Bronchial epithelial cell (primary cell): Measurements from ENCODE around the gene BOK. TPM values are rescaled to one million over a fixed set of nuclear protein-coding genes. Genes with fewer than 3 reads are reported as not detected.

Source experiments
- DNase-seq: peaks from one replicate; pipeline ENCODE4 v3.0.0-alpha.2; 2010; ENCODE audit warnings: low read depth
- FAIRE-seq: peaks from 2 replicates; lab custom pipeline; 2011; peaks lifted over from hg19 to GRCh38; lab: Jason Lieb, UNC
- H3K27me3 ChIP-seq: 2 replicates; pipeline ENCODE4 v1.5.1; 2011; ENCODE audit warnings: low read length; ENCODE audit not compliant: control insufficient read depth, insufficient read depth
- H3K36me3 ChIP-seq: 2 replicates; pipeline ENCODE4 v1.5.1; 2011; ENCODE audit warnings: low read length; ENCODE audit not compliant: control insufficient read depth, insufficient read depth
- H3K4me3 ChIP-seq: 2 replicates; pipeline ENCODE4 v1.5.1; 2011; ENCODE audit warnings: mild to moderate bottlenecking, low read depth, low read length, control low read depth
- total RNA-seq: library from RNA; depleted of rRNA; stranded (reverse); fragments of >200 nt; gene quantifications from 2 replicates; pipeline ENCODE4 v1.2.1, GENCODE V29; 2014
- TF ChIP-seq, protein P1 (sequence below): IDR thresholded peaks from 2 replicates; pipeline ENCODE4 v1.5.1; 2011; ENCODE audit warnings: mild to moderate bottlenecking, moderate library complexity, low read length, control low read depth, inconsistent platforms; ENCODE audit not compliant: insufficient read depth, severe bottlenecking

Gene BOK
- total RNA-seq, 1 donor from 2014 or later, result 19.5 TPM

- no peak for DNase-seq
- H3K36me3 ChIP-seq, result peaks cover 25% of the 10 kb centered on the region
These were observed 45.1 kb downstream of the BOK start for GRCh38 chr2:241603686-241604085.

DNA sequence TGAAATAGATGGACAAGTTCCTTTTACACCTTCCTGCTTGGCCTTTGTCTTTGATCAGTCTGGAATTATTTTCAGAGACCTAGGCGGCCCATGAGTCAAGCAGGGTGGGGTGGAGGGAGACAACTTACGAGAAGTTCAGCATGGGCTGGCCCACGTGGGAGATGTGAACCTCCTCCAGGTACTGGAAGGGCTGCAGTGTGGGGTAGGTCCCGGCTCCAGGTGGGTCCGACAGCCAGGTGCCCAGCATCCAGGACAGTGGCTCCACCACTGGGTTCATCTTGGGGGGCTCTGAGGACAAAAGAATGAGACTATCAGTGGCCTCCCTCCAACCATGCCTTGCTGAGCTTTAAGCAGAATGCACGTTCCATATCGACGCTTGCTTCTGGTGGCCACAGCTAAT is 47.6 kb downstream of the BOK start:
- DNase-seq (no peak), FAIRE-seq (no peak)
- Histone ChIP-seq H3K4me3 (no peak overlapping the region), H3K27me3 (no peaks in the 10 kb centered on the region), H3K36me3 (peaks cover 24% of the 10 kb centered on the region)
- TF ChIP-seq, protein P1, sequence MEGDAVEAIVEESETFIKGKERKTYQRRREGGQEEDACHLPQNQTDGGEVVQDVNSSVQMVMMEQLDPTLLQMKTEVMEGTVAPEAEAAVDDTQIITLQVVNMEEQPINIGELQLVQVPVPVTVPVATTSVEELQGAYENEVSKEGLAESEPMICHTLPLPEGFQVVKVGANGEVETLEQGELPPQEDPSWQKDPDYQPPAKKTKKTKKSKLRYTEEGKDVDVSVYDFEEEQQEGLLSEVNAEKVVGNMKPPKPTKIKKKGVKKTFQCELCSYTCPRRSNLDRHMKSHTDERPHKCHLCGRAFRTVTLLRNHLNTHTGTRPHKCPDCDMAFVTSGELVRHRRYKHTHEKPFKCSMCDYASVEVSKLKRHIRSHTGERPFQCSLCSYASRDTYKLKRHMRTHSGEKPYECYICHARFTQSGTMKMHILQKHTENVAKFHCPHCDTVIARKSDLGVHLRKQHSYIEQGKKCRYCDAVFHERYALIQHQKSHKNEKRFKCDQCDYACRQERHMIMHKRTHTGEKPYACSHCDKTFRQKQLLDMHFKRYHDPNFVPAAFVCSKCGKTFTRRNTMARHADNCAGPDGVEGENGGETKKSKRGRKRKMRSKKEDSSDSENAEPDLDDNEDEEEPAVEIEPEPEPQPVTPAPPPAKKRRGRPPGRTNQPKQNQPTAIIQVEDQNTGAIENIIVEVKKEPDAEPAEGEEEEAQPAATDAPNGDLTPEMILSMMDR, result no peak

More at GRCh38 chr2:241603686-241604085, 45.1 kb downstream of the BOK start:
- TF ChIP-seq, protein P1, result no peak
- FAIRE-seq, result no peak
- Histone ChIP-seq H3K27me3 (no peaks in the 10 kb centered on the region), H3K4me3 (no peak overlapping the region)

DNA sequence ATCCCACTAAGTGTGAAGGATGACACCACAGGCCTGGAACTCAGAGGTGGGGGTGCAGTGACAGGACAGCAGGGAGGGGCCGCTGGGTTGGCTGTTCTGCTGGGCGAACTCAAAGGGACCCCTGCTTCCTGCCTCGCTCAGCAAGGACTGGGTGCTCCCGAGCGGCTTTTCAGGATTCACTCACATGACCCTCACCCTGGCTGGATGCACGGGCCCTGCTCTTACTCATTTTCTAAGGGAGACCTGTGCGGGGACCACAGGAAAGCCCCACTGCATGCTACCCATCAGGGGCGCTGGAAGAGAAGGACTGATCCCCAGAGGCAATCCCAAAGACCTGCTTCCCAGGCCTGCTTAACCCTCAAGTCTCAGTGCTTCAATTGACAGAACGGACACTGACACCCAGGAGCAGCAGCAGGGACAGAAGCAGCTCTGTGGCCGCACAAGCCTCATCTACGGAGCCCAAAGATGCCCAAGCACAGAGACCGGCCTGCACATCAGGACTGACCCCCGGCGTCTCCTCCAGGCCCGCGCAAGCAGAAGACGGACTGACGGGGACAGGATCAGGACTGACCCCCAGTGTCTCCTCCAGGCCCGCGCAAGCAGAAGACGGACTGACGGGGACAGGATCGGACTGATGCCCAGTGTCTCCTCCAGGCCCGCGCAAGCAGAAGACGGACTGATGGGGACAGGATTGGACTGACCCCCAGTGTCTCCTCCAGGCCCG is 48.8 kb downstream of the BOK start:
- TF ChIP-seq, protein P1, result no peak
- Histone ChIP-seq H3K27me3 (no peaks in the 10 kb centered on the region), H3K4me3 (no peak overlapping the region), H3K36me3 (peaks cover 18% of the 10 kb centered on the region)
- DNase-seq (no peak), FAIRE-seq (no peak)

DNA sequence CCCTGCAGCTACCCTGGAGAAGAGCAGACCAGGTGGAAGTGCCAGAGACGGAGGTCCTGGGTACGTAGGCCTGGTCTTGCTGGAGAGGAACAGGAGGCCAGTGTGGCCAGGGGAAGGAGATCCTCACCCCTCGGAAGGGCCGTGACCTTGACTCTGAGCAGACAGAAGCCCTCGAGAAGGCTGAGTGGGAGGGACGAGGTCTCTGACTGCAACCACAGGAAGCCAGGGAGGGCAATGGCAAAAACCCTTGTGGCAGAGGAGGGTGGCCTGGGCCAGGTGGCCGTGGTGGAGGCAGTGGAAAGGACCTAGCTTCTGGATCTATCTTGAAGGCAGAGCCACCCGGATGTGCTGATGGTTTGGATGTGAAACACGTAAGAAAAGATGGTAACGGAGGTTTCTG is 50.3 kb downstream of the BOK start:
- DNase-seq, result no peak
- Histone ChIP-seq H3K36me3 (peaks cover 12% of the 10 kb centered on the region), H3K27me3 (no peaks in the 10 kb centered on the region), H3K4me3 (no peak overlapping the region)
- TF ChIP-seq, protein P1, result no peak
- no peak for FAIRE-seq

- FAIRE-seq (no peak), DNase-seq (peak; percentile 72)
- Histone ChIP-seq H3K4me3 (peak overlapping the region; percentile 42), H3K27me3 (no peaks in the 10 kb centered on the region), H3K36me3 (peaks cover 12% of the 10 kb centered on the region)
- TF ChIP-seq, protein P1, result peak; percentile 52
These were observed 51.6 kb downstream of the BOK start for GRCh38 chr2:241609859-241610793.
